ENCODE measurements around the gene DIPK2A.

- no peak for TF ChIP-seq CTCF (IDR thresholded peaks at IDR 0.05; ENCODE audit: low read length)
- no peak for TF ChIP-seq EZH2 (IDR thresholded peaks at IDR 0.05; ENCODE audit: borderline replicate concordance, low read length)
These were observed 7.7 kb upstream of the DIPK2A start for GRCh38 chr3:143963946-143964345.
